ENCODE measurements around the gene RO60. TPM values are rescaled to one million over a fixed set of nuclear protein-coding genes. Genes with fewer than 3 reads are reported as not detected.

RO60 gene
- total RNA-seq, 1 donor from 2014 or later, result 74.8 TPM

- intact Hi-C loops (cut with micrococcal nuclease), result loop anchor here (1.0 to 10.0 kb wide), 2 partner anchors 10 to 1234 kb away; no protein-coding TSS in a partner anchor
Observed at GRCh38 chr1:193060406-193060805, 994 bp downstream of the RO60 start.

- intact Hi-C loops (cut with micrococcal nuclease), result loop anchor here (1.0 to 10.0 kb wide), 2 partner anchors 9 to 1234 kb away; no protein-coding TSS in a partner anchor
Observed at GRCh38 chr1:193060938-193061337, 1.5 kb downstream of the RO60 start.

DNA sequence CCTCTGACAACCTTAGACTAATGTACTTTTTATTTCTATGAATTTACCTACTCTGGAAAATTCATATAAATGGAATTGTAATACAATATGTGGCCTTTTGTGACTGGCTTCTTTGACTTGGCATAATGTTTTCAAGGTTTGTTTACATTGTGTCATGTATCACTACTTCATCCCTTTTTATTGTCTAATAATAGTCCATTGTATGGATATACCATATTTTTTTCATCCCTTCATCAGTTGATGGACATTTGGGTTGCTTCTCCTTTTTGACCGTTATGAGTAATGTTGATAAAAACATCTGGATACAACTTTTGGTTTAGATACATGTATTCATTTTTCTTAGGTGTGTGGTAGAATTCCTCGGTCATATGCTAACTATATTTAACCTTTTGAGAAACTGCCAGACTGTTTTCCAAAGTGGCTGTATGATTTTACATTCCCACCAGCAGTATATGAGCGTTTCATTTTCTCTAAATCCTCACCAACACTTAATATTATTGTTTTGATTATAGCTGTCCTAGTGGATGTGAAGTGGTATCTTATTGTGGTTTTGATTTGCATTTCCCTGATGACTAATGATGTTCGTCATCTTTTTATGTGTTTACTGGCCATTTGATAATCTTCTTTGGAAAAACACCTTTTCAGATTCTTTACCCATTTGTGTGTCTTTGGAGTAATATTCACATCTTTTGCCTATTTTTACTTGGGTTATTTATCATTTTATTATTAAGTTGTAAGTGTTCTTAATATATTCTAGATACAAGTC is 3.5 kb downstream of the RO60 start:
- intact Hi-C loops (cut with micrococcal nuclease), result loop anchor here (10.0 kb wide), 1 partner anchor 1232 kb away; no protein-coding TSS in a partner anchor

DNA sequence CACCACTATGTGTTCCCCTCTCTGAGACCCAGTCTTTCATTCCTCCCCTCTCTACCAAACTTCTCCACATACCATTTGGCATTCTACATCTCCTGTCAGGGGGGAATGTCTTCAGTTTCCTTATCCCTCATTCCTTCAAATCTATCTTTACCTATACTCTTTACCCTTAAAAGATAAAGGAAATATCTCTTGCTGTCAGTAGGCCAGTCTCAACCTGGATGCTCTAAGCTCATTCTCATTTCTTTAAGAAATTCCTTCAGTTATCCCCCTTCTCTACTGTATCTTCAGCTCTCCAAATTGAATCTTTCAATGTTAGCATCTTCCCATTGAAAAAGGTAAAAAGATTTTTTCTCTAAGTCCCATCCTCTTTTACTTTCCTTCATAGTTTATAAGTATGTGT is 6.5 kb downstream of the RO60 start:
- intact Hi-C loops (cut with micrococcal nuclease), result loop anchor here (10.0 kb wide), 1 partner anchor 1229 kb away; no protein-coding TSS in a partner anchor

GRCh38 chr1:193066606-193067005 is 7.2 kb downstream of the RO60 start:
- intact Hi-C loops (cut with micrococcal nuclease), result loop anchor here (10.0 kb wide), 1 partner anchor 1228 kb away; no protein-coding TSS in a partner anchor

GRCh38 chr1:193068013-193068412 is 8.6 kb downstream of the RO60 start:
- intact Hi-C loops (cut with micrococcal nuclease), result loop anchor here (10.0 kb wide), 1 partner anchor 1227 kb away; no protein-coding TSS in a partner anchor

DNA sequence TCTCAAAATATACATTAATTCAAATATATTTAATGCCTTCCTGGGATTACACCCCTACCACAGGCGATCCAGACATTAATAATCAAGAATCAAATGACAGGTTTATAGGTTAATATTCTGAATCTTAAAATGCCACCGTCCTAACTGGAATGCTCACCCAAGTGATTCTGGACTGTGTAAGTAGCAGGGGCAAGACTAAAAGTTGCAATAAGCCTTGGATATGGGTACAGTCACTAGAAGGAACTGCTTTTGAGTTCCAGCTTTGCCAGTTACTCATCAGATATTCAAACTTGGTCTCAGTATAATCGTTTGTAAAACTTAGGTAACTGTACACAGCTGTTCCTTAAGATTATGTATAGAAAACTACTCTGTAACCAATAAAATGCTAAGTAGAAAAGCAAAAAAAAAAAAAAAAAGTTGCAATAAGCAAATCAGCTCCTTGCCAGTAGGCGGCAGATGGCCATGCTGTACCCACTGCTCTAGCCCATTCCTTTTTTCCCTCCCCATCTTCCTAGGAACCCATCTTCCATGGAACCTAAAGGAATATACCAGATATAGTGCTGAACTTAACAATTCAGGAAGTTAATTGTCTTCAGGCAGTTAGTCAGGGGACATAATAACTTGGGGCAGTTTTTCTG is 10.5 kb downstream of the RO60 start:
- intact Hi-C loops (cut with micrococcal nuclease), result loop anchor here (1.0 to 10.0 kb wide), 3 partner anchors 10 to 1225 kb away; no protein-coding TSS in a partner anchor

DNA sequence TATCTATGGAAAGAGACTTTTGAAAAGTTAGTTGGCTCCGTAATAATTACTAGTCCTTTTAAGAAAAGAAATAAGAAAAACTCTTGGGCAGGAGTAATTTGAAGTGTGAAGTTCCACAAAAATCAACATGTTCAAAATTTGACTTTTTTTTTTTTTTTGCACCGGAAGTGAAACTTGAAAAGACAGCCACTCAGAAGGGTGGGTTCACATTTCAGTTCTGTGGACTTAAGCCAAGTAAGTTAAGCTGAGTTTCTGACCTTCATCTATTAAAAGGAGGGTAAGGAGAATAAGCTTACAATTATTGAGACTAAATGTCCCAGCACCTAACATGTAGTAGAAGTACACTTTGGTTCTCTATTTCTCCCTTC is 11.0 kb downstream of the RO60 start:
- intact Hi-C loops (cut with micrococcal nuclease), result loop anchor here (1.0 to 2.0 kb wide), 2 partner anchors 10 to 14 kb away; no protein-coding TSS in a partner anchor

DNA sequence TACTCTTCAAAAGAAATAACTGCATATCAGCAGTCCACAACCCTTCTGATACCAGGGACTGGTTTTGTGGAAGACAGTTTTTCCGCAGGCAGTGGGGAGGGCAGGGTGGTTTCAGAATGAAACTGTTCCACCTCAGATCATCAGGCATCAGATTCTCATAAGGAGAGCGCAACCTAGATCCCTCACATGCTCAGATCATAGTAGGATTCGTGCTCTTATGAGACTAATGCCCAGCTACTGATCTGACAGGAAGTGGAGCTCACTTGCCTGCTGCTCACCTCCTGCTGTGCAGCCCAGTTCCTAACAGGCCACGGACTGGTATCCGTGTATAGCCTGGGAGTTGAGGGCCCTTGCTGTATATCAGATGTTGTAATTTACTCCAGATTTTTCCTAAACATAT is 11.5 kb downstream of the RO60 start:
- intact Hi-C loops (cut with micrococcal nuclease), result loop anchor here (1.0 to 2.0 kb wide), 2 partner anchors 11 to 14 kb away; no protein-coding TSS in a partner anchor

DNA sequence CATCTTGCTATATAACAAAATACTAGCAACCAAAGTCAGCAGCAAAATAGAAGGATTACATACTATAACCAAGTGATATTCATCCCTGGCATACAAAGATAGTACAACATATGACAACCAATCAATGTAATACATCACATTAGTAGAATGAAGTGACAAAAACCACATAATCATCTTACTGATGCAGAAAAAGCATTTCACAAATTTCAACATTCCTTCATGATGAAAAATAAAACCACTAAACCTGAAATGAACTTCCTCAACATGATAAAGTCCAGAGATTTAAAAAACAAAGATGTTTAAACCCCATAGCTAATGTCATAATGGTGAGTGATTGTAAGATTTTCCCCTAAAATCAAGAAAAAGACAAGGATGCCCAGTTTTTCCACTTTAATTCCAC is 18.6 kb downstream of the RO60 start:
- intact Hi-C loops (cut with micrococcal nuclease), result no loop called here

GRCh38 chr1:193079187-193079586 is 19.8 kb downstream of the RO60 start:
- intact Hi-C loops (cut with micrococcal nuclease), result no loop called here

DNA sequence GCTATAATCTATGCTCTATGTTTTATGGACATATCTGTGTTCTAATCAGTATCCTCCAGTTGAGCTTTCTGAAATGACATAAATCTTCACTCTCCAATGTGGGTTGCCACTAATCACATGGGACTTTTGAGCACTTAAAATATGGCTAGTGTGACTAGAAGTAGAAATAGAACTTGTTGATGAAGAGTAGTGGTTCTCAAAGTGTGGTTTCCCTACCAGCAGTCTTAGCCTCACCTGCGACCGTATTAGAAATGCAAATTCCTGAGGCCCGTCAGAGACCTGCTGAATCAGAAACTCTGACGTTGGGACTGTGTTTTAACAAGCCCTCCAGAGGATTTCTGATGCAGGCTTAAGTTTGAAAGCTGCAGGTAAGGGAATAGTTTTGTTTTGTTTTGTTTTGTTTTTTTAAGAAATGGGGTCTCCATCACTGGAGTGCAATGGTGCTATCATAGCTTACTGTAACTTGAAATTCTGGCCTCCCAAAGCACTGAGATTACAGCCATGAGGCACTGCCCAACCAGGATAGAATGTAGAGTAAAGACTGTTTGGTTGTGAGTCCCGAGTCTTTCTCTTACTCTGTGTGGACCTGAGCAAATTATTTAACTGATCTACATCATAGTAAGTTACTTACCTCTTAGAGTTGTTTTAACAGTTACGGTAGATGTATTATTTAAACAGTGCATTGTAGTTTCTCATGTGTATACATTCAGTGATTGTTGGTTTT is 24.1 kb downstream of the RO60 start:
- intact Hi-C loops (cut with micrococcal nuclease), result loop anchor here (2.0 kb wide), 1 partner anchor 13 kb away; no protein-coding TSS in a partner anchor

DNA sequence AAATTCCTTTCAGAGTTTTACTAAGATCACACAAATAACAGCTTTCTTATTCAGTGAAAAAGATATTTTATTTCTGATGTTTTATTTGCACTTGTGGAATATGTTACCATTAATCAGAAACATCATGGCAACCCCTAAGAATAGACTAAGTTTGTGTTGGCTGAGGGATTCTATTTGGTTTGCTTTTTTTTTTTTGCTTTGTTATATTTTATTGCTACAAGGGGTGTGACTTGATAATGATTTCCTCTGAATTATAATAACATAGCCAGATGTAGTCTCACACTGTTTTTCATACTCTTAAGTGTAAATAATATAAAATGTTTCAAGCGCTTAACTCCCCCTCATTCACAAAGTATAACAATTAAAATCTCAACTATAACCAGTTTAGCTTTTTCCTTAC is 25.9 kb downstream of the RO60 start:
- intact Hi-C loops (cut with micrococcal nuclease), result loop anchor here (2.0 kb wide), 1 partner anchor 14 kb away; no protein-coding TSS in a partner anchor

DNA sequence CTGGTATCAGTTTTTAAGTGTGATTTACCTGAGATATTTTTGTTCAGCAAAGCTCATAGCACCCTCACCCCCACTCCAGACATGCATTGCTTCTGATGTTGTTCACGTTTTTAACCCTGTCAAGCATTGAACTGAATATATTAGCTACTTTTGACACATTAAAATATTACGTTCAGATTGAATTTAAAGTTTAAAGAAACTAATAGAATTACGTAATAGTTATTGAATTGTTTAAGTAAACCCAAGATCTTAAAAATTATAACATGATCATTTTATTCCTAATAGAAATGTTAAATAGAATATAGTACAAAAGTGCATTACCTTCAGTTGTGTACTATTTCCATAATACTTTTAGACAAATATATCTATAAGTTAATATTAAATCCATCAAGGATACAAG is 26.9 kb downstream of the RO60 start:
- intact Hi-C loops (cut with micrococcal nuclease), result no loop called here

GRCh38 chr1:193087893-193088292 is 28.5 kb downstream of the RO60 start:
- intact Hi-C loops (cut with micrococcal nuclease), result no loop called here

- intact Hi-C loops (cut with micrococcal nuclease), result no loop called here
Observed at GRCh38 chr1:193090865-193091264, 31.5 kb downstream of the RO60 start.

DNA sequence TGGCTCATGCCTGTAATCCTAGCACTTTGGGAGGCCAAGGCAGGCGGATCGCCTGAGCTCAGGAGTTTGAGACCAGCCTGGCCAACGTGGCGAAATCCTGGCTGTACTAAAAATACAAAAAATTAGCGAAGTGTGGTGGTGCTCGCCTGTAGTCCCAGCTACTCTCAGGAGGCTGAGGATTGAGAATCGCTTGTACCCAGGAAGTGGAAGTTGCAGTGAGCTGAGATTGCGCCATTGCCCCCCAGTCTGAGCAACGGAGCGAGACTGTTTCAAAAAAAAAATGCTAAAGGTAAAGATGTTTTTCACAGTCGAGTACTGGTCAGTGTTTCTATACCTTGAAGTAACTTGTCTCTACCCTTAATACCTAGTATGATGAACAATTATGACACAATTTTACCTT is 34.7 kb downstream of the RO60 start:
- intact Hi-C loops (cut with micrococcal nuclease), result no loop called here

DNA sequence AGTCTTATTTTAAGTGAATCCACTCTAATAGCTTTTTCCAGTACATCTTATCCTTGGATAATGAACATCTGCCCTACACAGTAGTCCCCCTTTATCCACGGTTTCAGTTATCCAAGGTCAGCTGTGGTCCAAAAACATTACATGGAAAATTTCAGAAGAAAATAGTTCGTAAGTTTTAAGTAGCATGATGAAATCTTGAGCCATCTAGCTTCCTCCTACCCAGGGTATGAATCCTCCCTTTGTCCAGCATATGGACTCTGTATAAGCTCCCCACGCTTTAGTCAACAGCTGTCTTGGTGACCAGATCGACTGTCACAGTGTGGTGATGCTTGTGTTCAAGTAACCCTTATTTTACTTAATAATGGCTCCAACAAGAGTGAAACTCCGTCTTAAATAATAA is 43.2 kb downstream of the RO60 start:
- intact Hi-C loops (cut with micrococcal nuclease), result no loop called here

DNA sequence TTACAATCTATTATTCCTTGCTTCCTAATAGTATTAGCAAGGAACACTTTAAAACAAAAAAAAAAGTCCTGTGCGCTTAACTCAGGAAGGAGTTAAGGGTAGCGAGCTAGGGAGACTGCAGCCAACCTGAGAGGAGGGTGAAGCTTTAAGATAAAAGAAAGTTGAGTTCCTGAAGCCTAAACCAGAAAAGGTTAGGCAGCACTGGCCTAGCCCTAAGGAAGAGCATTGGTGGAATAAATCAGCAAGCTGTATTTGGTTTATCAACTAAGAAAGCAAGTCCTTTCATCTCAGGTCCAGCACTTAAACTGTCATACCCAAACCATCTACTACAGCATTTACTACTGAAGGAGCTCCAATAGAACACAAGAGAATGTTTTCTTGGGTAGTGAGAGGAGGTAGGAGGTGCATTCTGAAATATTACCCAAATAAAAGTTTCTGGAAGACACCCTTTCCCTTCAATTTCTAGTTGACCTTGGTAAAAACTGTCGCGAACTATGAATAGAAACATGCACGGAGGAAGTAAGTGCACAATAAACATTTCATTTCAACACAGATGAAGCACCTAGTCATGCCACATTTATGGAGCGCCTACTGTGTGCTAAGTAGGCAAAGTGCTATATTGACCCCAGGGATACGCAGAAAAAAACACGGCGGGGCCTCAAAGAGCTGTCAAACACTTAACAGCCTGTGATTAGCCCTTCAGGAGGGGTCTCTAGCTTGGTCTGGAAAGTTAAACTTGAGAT is 44.5 kb downstream of the RO60 start:
- intact Hi-C loops (cut with micrococcal nuclease), result no loop called here

DNA sequence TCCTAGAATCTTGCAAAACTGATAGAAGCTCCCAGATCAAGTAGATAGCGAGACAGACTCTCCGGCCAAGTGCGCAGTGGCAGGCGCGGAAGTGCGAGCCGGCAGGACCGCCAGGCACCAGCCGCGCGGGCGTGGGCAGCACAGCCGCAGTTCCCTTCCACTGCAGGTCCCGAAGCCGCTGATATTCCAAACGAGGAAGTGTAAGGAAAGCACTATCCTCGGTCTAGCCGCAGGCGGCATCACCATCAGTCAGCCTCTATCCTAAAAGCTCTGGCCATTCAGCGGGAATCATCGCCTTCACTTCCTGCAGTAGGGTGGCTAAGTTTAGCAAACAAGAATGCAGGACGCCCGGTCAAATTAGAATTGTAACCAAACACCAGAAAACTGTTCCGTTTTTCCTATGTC is 45.1 kb downstream of the RO60 start:
- intact Hi-C loops (cut with micrococcal nuclease), result no loop called here
